Right lobe of liver (tissue), 4 donors: ENCODE results near the gene PRKACB.

Experiments used
- CTCF ChIP-seq, 4 donors: fragments of 200-600 bp in 3 of 4; fragments of 450-650 bp in 1 of 4; IDR thresholded peaks; one replicate each; pipeline versions ENCODE4 v1.5.1 to v1.8.0; 2016 to 2022; ENCODE audit warnings: antibody characterized with exemption in 4 of 4, mild to moderate bottlenecking in 2 of 4
- POLR2A ChIP-seq: fragments of 450-650 bp; IDR thresholded peaks from one replicate; pipeline ENCODE4 v1.6.1; 2017; ENCODE audit warnings: antibody characterized with exemption, mild to moderate bottlenecking
- donor health status: DM: no; HTN: no; CAD: no.
- donor health status: DM: no; HTN: no; CAD: no.
- donor health status: DM: no; HTN: yes; CAD: no.

DNA sequence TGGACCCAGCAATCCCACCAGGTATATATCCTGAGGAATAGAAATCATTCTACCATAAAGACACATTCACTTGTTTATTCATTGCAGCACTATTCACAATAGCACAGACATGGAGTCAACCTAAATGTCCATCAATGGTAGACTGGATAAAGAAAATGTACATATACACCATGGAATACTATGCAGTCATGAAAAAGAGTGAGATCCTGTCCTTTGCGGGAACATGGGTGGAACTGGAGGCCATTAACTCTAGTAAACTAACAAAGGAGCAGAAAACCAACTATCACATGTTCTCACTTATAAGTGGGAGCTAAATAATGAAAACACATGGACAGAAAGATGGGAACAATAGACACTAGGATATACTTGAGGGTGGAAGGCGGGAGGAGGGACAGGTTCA lies 36.1 kb upstream of the PRKACB start:
- no peak for TF ChIP-seq POLR2A
- TF ChIP-seq CTCF (IDR thresholded peaks at IDR 0.05): no peak
